CD14-positive monocyte (primary cell): Measurements from ENCODE around the gene SETD4. TPM values are rescaled to one million over a fixed set of nuclear protein-coding genes. Genes with fewer than 3 reads are reported as not detected.

Experiments used
- DNase-seq, 3 donors: peaks; one replicate each; pipeline ENCODE4 v3.0.0-alpha.2; 2011 to 2022
- H2AFZ ChIP-seq: 2 replicates; pipeline ENCODE4 v1.6.0; 2012; ENCODE audit warnings: mild to moderate bottlenecking, low read depth, low read length, inconsistent platforms; ENCODE audit not compliant: insufficient read depth, poor library complexity, severe bottlenecking
- H3K27ac ChIP-seq, 2 donors: 1 replicate in 1 of 2; 2 replicates in 1 of 2; pipeline ENCODE4 v1.5.1; 2012 to 2013; ENCODE audit warnings: low read length in 2 of 2, control low read depth in 1 of 2, inconsistent platforms in 1 of 2, low read depth in 1 of 2, mild to moderate bottlenecking in 1 of 2
- H3K27me3 ChIP-seq, 2 donors: one replicate each; pipeline versions ENCODE4 v1.6.0 to v1.6.1; 2011 to 2013; ENCODE audit warnings: low read length in 2 of 2; ENCODE audit not compliant: control insufficient read depth in 2 of 2, insufficient read depth in 2 of 2
- H3K36me3 ChIP-seq, 2 donors: replicated peaks in 1 of 2; 1 replicate in 1 of 2; 2 replicates in 1 of 2; pipeline versions ENCODE4 v1.5.1 to v1.6.1; 2012 to 2013; ENCODE audit warnings: low read length in 2 of 2, control low read depth in 1 of 2, inconsistent platforms in 1 of 2, mild to moderate bottlenecking in 1 of 2; ENCODE audit not compliant: insufficient read depth in 2 of 2, control insufficient read depth in 1 of 2
- H3K4me1 ChIP-seq, 2 donors: 1 replicate in 1 of 2; 2 replicates in 1 of 2; pipeline versions ENCODE4 v1.5.1 to v1.6.1; 2012 to 2013; ENCODE audit warnings: low read length in 2 of 2, control low read depth in 1 of 2, inconsistent platforms in 1 of 2, mild to moderate bottlenecking in 1 of 2, moderate library complexity in 1 of 2; ENCODE audit not compliant: insufficient read depth in 2 of 2, control insufficient read depth in 1 of 2
- H3K4me2 ChIP-seq: replicated peaks from 2 replicates; pipeline ENCODE3; 2012; ENCODE audit warnings: low read length, moderate library complexity, mild to moderate bottlenecking; ENCODE audit not compliant: poor library complexity, severe bottlenecking; ENCODE audit errors: extremely low read depth
- H3K4me3 ChIP-seq, 3 experiments: fragments of 200-600 bp in 1 of 3; sonication (generic) in 1 of 3; replicated peaks in 1 of 3; 1 replicate in 2 of 3; 2 replicates in 1 of 3; pipeline ENCODE4 v1.5.1; 2011 to 2013; ENCODE audit warnings: low read length in 3 of 3, mild to moderate bottlenecking in 3 of 3, control low read depth in 2 of 3, low read depth in 2 of 3, inconsistent platforms in 1 of 3, moderate library complexity in 1 of 3
- H3K79me2 ChIP-seq: 2 replicates; pipeline ENCODE4 v1.6.0; 2012; ENCODE audit warnings: mild to moderate bottlenecking, control low read depth, inconsistent platforms, low read length, moderate library complexity; ENCODE audit not compliant: insufficient read depth
- H3K9ac ChIP-seq: 2 replicates; pipeline ENCODE4 v1.6.0; 2017; ENCODE audit warnings: low read length, mild to moderate bottlenecking; ENCODE audit not compliant: insufficient read depth, poor library complexity, severe bottlenecking
- H3K9me3 ChIP-seq, 2 donors: replicated peaks in 1 of 2; 1 replicate in 1 of 2; 2 replicates in 1 of 2; pipeline versions ENCODE4 v1.5.1 to v1.6.1; 2012 to 2013; ENCODE audit warnings: low read length in 2 of 2, control low read depth in 1 of 2; ENCODE audit not compliant: control insufficient read depth in 1 of 2, insufficient read depth in 1 of 2
- H4K20me1 ChIP-seq: 2 replicates; pipeline ENCODE4 v1.6.0; 2012; ENCODE audit warnings: mild to moderate bottlenecking, low read length, control low read depth, moderate library complexity; ENCODE audit not compliant: insufficient read depth
- H3K27ac Mint-ChIP-seq, 7 donors: one replicate each; pipeline ENCODE4 v1.8.0; 2020; ENCODE audit warnings: mild to moderate bottlenecking in 7 of 7, mixed read lengths in 7 of 7, moderate library complexity in 6 of 7, inconsistent platforms in 2 of 7
- H3K27me3 Mint-ChIP-seq, 3 donors: one replicate each; pipeline ENCODE4 v1.8.0; 2021 to 2022; ENCODE audit warnings: low read depth in 3 of 3, mild to moderate bottlenecking in 3 of 3, mixed read lengths in 3 of 3, moderate library complexity in 3 of 3, inconsistent platforms in 1 of 3
- H3K36me3 Mint-ChIP-seq, 2 donors: one replicate each; pipeline ENCODE4 v1.8.0; 2020; ENCODE audit warnings: mixed read lengths in 2 of 2, inconsistent platforms in 1 of 2, mild to moderate bottlenecking in 1 of 2
- H3K4me1 Mint-ChIP-seq: one replicate; pipeline ENCODE4 v1.8.0; 2020; ENCODE audit warnings: mild to moderate bottlenecking, mixed read lengths
- H3K4me3 Mint-ChIP-seq, 2 donors: one replicate each; pipeline ENCODE4 v1.8.0; 2020; ENCODE audit warnings: mild to moderate bottlenecking in 2 of 2, mixed read lengths in 2 of 2, moderate library complexity in 1 of 2
- H3K9me3 Mint-ChIP-seq, 7 donors: one replicate each; pipeline ENCODE4 v1.8.0; 2020 to 2022; ENCODE audit warnings: mixed read lengths in 7 of 7, mild to moderate bottlenecking in 6 of 7, moderate library complexity in 6 of 7, inconsistent platforms in 2 of 7
- CTCF ChIP-seq: fragments of 200-600 bp; IDR thresholded peaks from one replicate; pipeline ENCODE4 v1.8.0; 2022; ENCODE audit warnings: antibody characterized with exemption, mild to moderate bottlenecking
- WGBS: methylation state at CpG from one replicate; pipeline ENCODE4 v1.1.5; 2013; ENCODE audit warnings: missing lambda C conversion rate; ENCODE audit not compliant: insufficient coverage; 5-methylcytosine and 5-hydroxymethylcytosine counted together
- intact Hi-C, 2 donors: fragments of 100-400 bp; cut with micrococcal nuclease; formaldehyde crosslinking; loops; one replicate each; pipeline versions ENCODE4 v1.15.0 to v1.15.1; 2023
- polyA plus RNA-seq, 3 donors: library from polyadenylated mRNA; depleted of rRNA in 1 of 3; unstranded in 2 of 3; stranded (reverse) in 1 of 3; fragments of 300-500 nt in 2 of 3; fragments of >200 nt in 1 of 3; fragmentation: Illumina TruSeq in 2 of 3; gene quantifications; 1 replicate in 2 of 3; 2 replicates in 1 of 3; pipeline ENCODE4 v1.2.3, GENCODE V29; 2012 to 2021

SETD4 gene
- polyA plus RNA-seq, 3 donors = 4.1 to 10.8 (median 4.3) TPM

- Histone ChIP-seq H3K27ac (no peak overlapping the region), H3K4me1 (no peaks in the 10 kb centered on the region), H3K27me3 (no peaks in the 10 kb centered on the region), H4K20me1 (no peaks in the 10 kb centered on the region), H3K4me2 (no peak overlapping the region), H2AFZ (no peak overlapping the region), H3K79me2 (no peaks in the 10 kb centered on the region), H3K36me3 (no peaks in the 10 kb centered on the region), H3K4me3 (no peak overlapping the region), H3K9ac (no peak overlapping the region), H3K9me3 (no peaks in the 10 kb centered on the region)
- Mint-ChIP-seq H3K27me3 (peaks cover 5 to 17% (median 12%) of the 10 kb centered on the region in 3 donors), H3K9me3 (peaks cover 2 to 10% (median 4%) of the 10 kb centered on the region in 7 donors), H3K4me1 (no peaks in the 10 kb centered on the region), H3K36me3 (no peaks in the 10 kb centered on the region), H3K27ac (no peak overlapping the region), H3K4me3 (no peak overlapping the region)
- intact Hi-C loops = no loop called here
- WGBS = 94% methylated on average over 5 of the region's 11 CpGs
- DNase-seq = no peak
- no peak for TF ChIP-seq CTCF
Measured at GRCh38 chr21:36003776-36004175, 56.5 kb downstream of the SETD4 start.

- H3K36me3 Mint-ChIP-seq = no peaks in the 10 kb centered on the region
Measured at GRCh38 chr21:35996217-35996616, 64.1 kb downstream of the SETD4 start.

More at GRCh38 chr21:35996217-35996616, 64.1 kb downstream of the SETD4 start:
- Histone ChIP-seq H3K79me2 (no peaks in the 10 kb centered on the region), H3K9ac (no peak overlapping the region), H3K27ac (no peak overlapping the region), H3K9me3 (peaks cover 0 to 8% of the 10 kb centered on the region in 2 donors), H2AFZ (no peak overlapping the region), H4K20me1 (no peaks in the 10 kb centered on the region), H3K36me3 (no peaks in the 10 kb centered on the region), H3K4me2 (no peak overlapping the region), H3K4me3 (no peak overlapping the region), H3K4me1 (no peaks in the 10 kb centered on the region), H3K27me3 (peaks cover 0 to 9% of the 10 kb centered on the region in 2 donors)
- intact Hi-C loops = no loop called here
- H3K4me3 Mint-ChIP-seq = no peak overlapping the region
- peaks cover 0 to 1% (median 0%) of the 10 kb centered on the region in 7 donors for H3K9me3 Mint-ChIP-seq
- no peak for TF ChIP-seq CTCF
- no peak for DNase-seq
- H3K27ac Mint-ChIP-seq = no peak overlapping the region
- peaks cover 11 to 25% (median 18%) of the 10 kb centered on the region in 3 donors for H3K27me3 Mint-ChIP-seq
- H3K4me1 Mint-ChIP-seq = no peaks in the 10 kb centered on the region
